ENCODE data around the gene TAF5L.

DNA sequence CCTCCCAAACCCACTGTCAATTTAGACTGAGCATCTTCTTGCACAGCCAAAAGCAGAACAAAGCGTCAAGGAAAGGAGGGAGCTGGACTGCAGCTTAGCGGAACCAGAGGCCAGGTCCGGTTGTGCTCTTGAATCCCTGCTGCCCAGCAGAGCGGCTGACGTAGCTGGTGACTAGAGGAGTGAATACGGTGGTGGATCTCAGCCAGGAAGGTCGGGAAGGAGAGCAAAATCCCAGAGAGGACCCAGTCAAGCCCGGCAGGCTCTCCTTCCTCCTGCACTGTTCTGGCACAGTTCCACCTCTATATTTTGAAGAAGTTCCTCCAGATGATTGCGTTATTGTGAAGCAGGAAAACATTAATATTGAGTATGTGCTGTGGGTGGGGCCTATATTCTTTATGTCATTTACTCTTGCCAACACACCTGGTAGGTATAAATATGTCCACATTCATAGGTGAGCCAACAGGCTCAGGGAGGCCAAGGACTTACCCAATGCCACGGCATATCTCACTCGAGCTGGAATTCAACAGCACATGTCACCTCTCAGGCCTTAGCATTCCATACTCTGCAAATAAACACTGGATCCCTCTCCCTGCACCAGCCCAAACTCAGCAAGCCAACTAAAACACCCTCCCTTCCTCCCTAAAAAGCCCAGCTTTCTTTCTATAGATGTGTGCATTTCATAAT is 43.8 kb downstream of the TAF5L start:
- TF ChIP-seq, protein P1, sequence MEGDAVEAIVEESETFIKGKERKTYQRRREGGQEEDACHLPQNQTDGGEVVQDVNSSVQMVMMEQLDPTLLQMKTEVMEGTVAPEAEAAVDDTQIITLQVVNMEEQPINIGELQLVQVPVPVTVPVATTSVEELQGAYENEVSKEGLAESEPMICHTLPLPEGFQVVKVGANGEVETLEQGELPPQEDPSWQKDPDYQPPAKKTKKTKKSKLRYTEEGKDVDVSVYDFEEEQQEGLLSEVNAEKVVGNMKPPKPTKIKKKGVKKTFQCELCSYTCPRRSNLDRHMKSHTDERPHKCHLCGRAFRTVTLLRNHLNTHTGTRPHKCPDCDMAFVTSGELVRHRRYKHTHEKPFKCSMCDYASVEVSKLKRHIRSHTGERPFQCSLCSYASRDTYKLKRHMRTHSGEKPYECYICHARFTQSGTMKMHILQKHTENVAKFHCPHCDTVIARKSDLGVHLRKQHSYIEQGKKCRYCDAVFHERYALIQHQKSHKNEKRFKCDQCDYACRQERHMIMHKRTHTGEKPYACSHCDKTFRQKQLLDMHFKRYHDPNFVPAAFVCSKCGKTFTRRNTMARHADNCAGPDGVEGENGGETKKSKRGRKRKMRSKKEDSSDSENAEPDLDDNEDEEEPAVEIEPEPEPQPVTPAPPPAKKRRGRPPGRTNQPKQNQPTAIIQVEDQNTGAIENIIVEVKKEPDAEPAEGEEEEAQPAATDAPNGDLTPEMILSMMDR (IDR thresholded peaks at IDR 0.05; ENCODE audit: low read length), result no peak
- no peak for TF ChIP-seq EZH2 (IDR thresholded peaks at IDR 0.05; ENCODE audit: borderline replicate concordance, low read length)
